RCC 7860 (cell line): ENCODE measurements around the gene OR2S2.
"Not testable (repeated sequence)": the region's sequence is repeated elsewhere in the genome, so short reads cannot be mapped to it uniquely, and the experiment has no call there.

Experiments
- DNase-seq: peaks from one replicate; pipeline ENCODE4 v3.0.0-alpha.2; 2015; ENCODE audit warnings: low spot score
- FAIRE-seq: peaks from 2 replicates; lab custom pipeline; 2012; peaks lifted over from hg19 to GRCh38; lab: Jason Lieb, UNC

The OR2S2 gene

GRCh38 chr9:35958104-35958837 lies at the start of gene OR2S2:
Gene OR2S2, minus strand, starts transcription at chr9:35958154. Its CDS starts 56 bp downstream, at chr9:35958098.
- DNase-seq: no peak
- no peak for FAIRE-seq

- DNase-seq: no peak
- FAIRE-seq: no peak
Observed at GRCh38 chr9:36007316-36007708, 49.4 kb upstream of the OR2S2 start.

GRCh38 chr9:36006549-36007315 lies 48.8 kb upstream of the OR2S2 start:
- DNase-seq: no peak

GRCh38 chr9:36005891-36006290 lies 47.9 kb upstream of the OR2S2 start:
- FAIRE-seq (no peak), DNase-seq (no peak)

More at GRCh38 chr9:36006549-36007315, 48.8 kb upstream of the OR2S2 start:
- no peak for FAIRE-seq

GRCh38 chr9:35998333-35998732 lies 40.4 kb upstream of the OR2S2 start:
- FAIRE-seq: no peak

GRCh38 chr9:35997016-35997415 lies 39.1 kb upstream of the OR2S2 start:
- not testable (repeated sequence) for FAIRE-seq

More at GRCh38 chr9:35998333-35998732, 40.4 kb upstream of the OR2S2 start:
- no peak for DNase-seq

GRCh38 chr9:35996358-35996970 lies 38.5 kb upstream of the OR2S2 start:
- FAIRE-seq (no peak), DNase-seq (peak; percentile 73)

More at GRCh38 chr9:35997016-35997415, 39.1 kb upstream of the OR2S2 start:
- not testable (repeated sequence) for DNase-seq

- no peak for DNase-seq
- no peak for FAIRE-seq
Observed at GRCh38 chr9:35994959-35995358, 37.0 kb upstream of the OR2S2 start.

- no peak for FAIRE-seq
- DNase-seq: no peak
Observed at GRCh38 chr9:35993976-35994720, 36.2 kb upstream of the OR2S2 start.

GRCh38 chr9:35993136-35993535 lies 35.2 kb upstream of the OR2S2 start:
- DNase-seq: peak; percentile 37
- FAIRE-seq: not testable (repeated sequence)

GRCh38 chr9:35990155-35990554 lies 32.2 kb upstream of the OR2S2 start:
- DNase-seq: peak; percentile 18
- FAIRE-seq: no peak

- DNase-seq (no peak), FAIRE-seq (no peak)
Observed at GRCh38 chr9:35984021-35984420, 26.1 kb upstream of the OR2S2 start.

- DNase-seq: no peak
- FAIRE-seq: no peak
Observed at GRCh38 chr9:35981699-35982098, 23.7 kb upstream of the OR2S2 start.

GRCh38 chr9:35980289-35981011 lies 22.5 kb upstream of the OR2S2 start:
- DNase-seq: no peak
- no peak for FAIRE-seq

GRCh38 chr9:35978792-35979191 lies 20.8 kb upstream of the OR2S2 start:
- no peak for DNase-seq
- no peak for FAIRE-seq

GRCh38 chr9:35976726-35977125 lies 18.8 kb upstream of the OR2S2 start:
- FAIRE-seq (no peak), DNase-seq (no peak)

- FAIRE-seq: no peak
- DNase-seq: no peak
Observed at GRCh38 chr9:35974800-35975199, 16.8 kb upstream of the OR2S2 start.

GRCh38 chr9:35972093-35972492 lies 14.1 kb upstream of the OR2S2 start:
- FAIRE-seq (no peak), DNase-seq (no peak)

- no peak for FAIRE-seq
- DNase-seq: no peak
Observed at GRCh38 chr9:35967042-35967441, 9.1 kb upstream of the OR2S2 start.

- no peak for DNase-seq
- FAIRE-seq: no peak
Observed at GRCh38 chr9:35966433-35966832, 8.5 kb upstream of the OR2S2 start.
